GM18517 (cell line): ENCODE data around the gene NFE2L3.

Experiments used
- ATAC-seq: cut with Tn5 transposase; IDR thresholded peaks from one replicate; pipeline ENCODE4 v1.9.1; 2021; ENCODE audit warnings: mild to moderate bottlenecking, moderate library complexity; ENCODE audit not compliant: unreplicated experiment

The NFE2L3 gene

GRCh38 chr7:26198133-26198780 is 46.3 kb downstream of the NFE2L3 start:
- no peak for ATAC-seq

- ATAC-seq, result no peak
Measured at GRCh38 chr7:26198781-26199169, 46.8 kb downstream of the NFE2L3 start.

- ATAC-seq, result no peak
Measured at GRCh38 chr7:26199301-26200037, 47.5 kb downstream of the NFE2L3 start.

GRCh38 chr7:26200038-26200443 is 48.0 kb downstream of the NFE2L3 start:
- peak; percentile 1 for ATAC-seq

- ATAC-seq, result peak; percentile 68
Measured at GRCh38 chr7:26200444-26201246, 48.6 kb downstream of the NFE2L3 start, which contains the start of gene HNRNPA2B1. TSS of gene HNRNPA2B1 (minus strand) at chr7:26200746. CDS start at chr7:26200577, 169 bp downstream.

GRCh38 chr7:26201247-26202018 is 49.4 kb downstream of the NFE2L3 start, which contains the start of gene CBX3:
TSS of gene CBX3 (plus strand) at chr7:26201745. CDS start at chr7:26202999, 1,254 bp downstream.
- peak; percentile 36 for ATAC-seq

- peak; percentile 3 for ATAC-seq
Measured at GRCh38 chr7:26202019-26202990, 50.3 kb downstream of the NFE2L3 start.

- no peak for ATAC-seq
Measured at GRCh38 chr7:26203016-26203415, 51.0 kb downstream of the NFE2L3 start.

- ATAC-seq, result no peak
Measured at GRCh38 chr7:26208040-26208439, 56.0 kb downstream of the NFE2L3 start.

GRCh38 chr7:26212921-26213718 is 61.1 kb downstream of the NFE2L3 start:
- no peak for ATAC-seq

GRCh38 chr7:26213807-26214515 is 62.0 kb downstream of the NFE2L3 start:
- no peak for ATAC-seq

- no peak for ATAC-seq
Measured at GRCh38 chr7:26216049-26216448, 64.1 kb downstream of the NFE2L3 start.

GRCh38 chr7:26224359-26224758 is 72.4 kb downstream of the NFE2L3 start:
- no peak for ATAC-seq

- no peak for ATAC-seq
Measured at GRCh38 chr7:26227987-26228386, 76.0 kb downstream of the NFE2L3 start.

- no peak for ATAC-seq
Measured at GRCh38 chr7:26233902-26234511, 82.0 kb downstream of the NFE2L3 start.
